Caco-2 (cell line): ENCODE measurements around the gene ACAA2. TPM values are rescaled to one million over a fixed set of nuclear protein-coding genes. Genes with fewer than 3 reads are reported as not detected.
A peak's percentile ranks its signal among the peaks of the same experiment; 100 is the strongest.

Source experiments
- BruUV-seq: library from RNA; stranded (reverse); fragments of 400-500 nt; replicated peaks from 2 replicates; lab custom pipeline; 2021; lab: Mats Ljungman, UMichigan
- CTCF ChIA-PET: fragments of 300-600 bp; sonication (Branson Sonifier 250); formaldehyde crosslinking; loops from one replicate; lab custom pipeline; 2022; ENCODE audit warnings: antibody characterized with exemption; lab: Charles Lee
- POLR2A ChIA-PET: fragments of 300-600 bp; sonication (Branson Sonifier 250); formaldehyde crosslinking; loops from one replicate; lab custom pipeline; 2022; ENCODE audit warnings: antibody characterized with exemption; lab: Charles Lee
- DNase-seq, 2 experiments: peaks; one replicate each; pipeline versions ENCODE4 v3.0.0 to v3.0.0-alpha.2; 2020 to 2022
- H3K27me3 ChIP-seq: replicated peaks from 2 replicates; pipeline ENCODE4 v1.6.0; 2011; ENCODE audit warnings: low read length; ENCODE audit not compliant: control insufficient read depth, insufficient read depth
- H3K36me3 ChIP-seq: 2 replicates; pipeline ENCODE4 v1.5.1; 2011; ENCODE audit warnings: low read length; ENCODE audit not compliant: control insufficient read depth, insufficient read depth
- H3K4me1 ChIP-seq: fragments of 250-450 bp; sonication (Bioruptor Pico); 2 replicates; pipeline ENCODE4 v1.5.1; 2020; ENCODE audit warnings: mild to moderate bottlenecking
- H3K4me3 ChIP-seq: 2 replicates; pipeline ENCODE4 v1.5.1; 2011; ENCODE audit warnings: low read depth, mild to moderate bottlenecking, control low read depth, low read length
- H3K9me3 ChIP-seq: fragments of 250-450 bp; sonication (Bioruptor Pico); 2 replicates; pipeline ENCODE4 v1.5.1; 2020; ENCODE audit warnings: mild to moderate bottlenecking, moderate library complexity
- H3K27ac Mint-ChIP-seq: one replicate; pipeline ENCODE4 v1.8.0; 2022; ENCODE audit warnings: mixed read lengths; ENCODE audit not compliant: unreplicated experiment
- H3K27me3 Mint-ChIP-seq: one replicate; pipeline ENCODE4 v1.8.0; 2022; ENCODE audit warnings: mixed read lengths; ENCODE audit not compliant: insufficient read depth, unreplicated experiment
- H3K36me3 Mint-ChIP-seq: one replicate; pipeline ENCODE4 v1.8.0; 2022; ENCODE audit warnings: mild to moderate bottlenecking, mixed read lengths; ENCODE audit not compliant: insufficient read depth, unreplicated experiment
- H3K4me1 Mint-ChIP-seq: one replicate; pipeline ENCODE4 v1.8.0; 2022; ENCODE audit warnings: low read depth, mixed read lengths; ENCODE audit not compliant: unreplicated experiment
- H3K4me3 Mint-ChIP-seq: one replicate; pipeline ENCODE4 v1.8.0; 2022; ENCODE audit warnings: mild to moderate bottlenecking, moderate library complexity, mixed read lengths; ENCODE audit not compliant: unreplicated experiment
- H3K9me3 Mint-ChIP-seq: one replicate; pipeline ENCODE4 v1.8.0; 2022; ENCODE audit warnings: mixed read lengths; ENCODE audit not compliant: unreplicated experiment
- intact Hi-C: fragments of 100-400 bp; cut with micrococcal nuclease; formaldehyde crosslinking; loops from one replicate; pipeline ENCODE4 v1.10.0; 2022; ENCODE audit not compliant: unreplicated experiment
- total RNA-seq: library from RNA; stranded (reverse); gene quantifications from 2 replicates; pipeline ENCODE4 v1.2.3, GENCODE V29; 2022
- TF ChIP-seq, protein P1 (sequence below), 2 experiments: fragments of 200-600 bp in 1 of 2; IDR thresholded peaks; 1 replicate in 1 of 2; 2 replicates in 1 of 2; pipeline versions ENCODE4 v1.5.1 to v1.8.0; 2011 to 2022; ENCODE audit warnings: antibody characterized with exemption in 1 of 2, control low read depth in 1 of 2, inconsistent platforms in 1 of 2, low read depth in 1 of 2, low read length in 1 of 2, mild to moderate bottlenecking in 1 of 2, moderate library complexity in 1 of 2; ENCODE audit not compliant: insufficient read depth in 1 of 2, severe bottlenecking in 1 of 2, unreplicated experiment in 1 of 2

ACAA2 gene
- total RNA-seq, 1 experiment from 2014 or later, result 207 TPM

GRCh38 chr18:49851624-49852023 is 38.3 kb upstream of the ACAA2 start:
- Histone ChIP-seq H3K36me3 (no peaks in the 10 kb centered on the region), H3K4me1 (no peaks in the 10 kb centered on the region), H3K27me3 (no peaks in the 10 kb centered on the region), H3K9me3 (no peaks in the 10 kb centered on the region), H3K4me3 (no peak overlapping the region)
- Mint-ChIP-seq H3K36me3 (peaks cover 20% of the 10 kb centered on the region), H3K9me3 (no peaks in the 10 kb centered on the region), H3K27me3 (no peaks in the 10 kb centered on the region), H3K27ac (no peak overlapping the region), H3K4me1 (peaks cover 5% of the 10 kb centered on the region), H3K4me3 (no peak overlapping the region)
- DNase-seq, result no peak
- TF ChIP-seq, protein P1, sequence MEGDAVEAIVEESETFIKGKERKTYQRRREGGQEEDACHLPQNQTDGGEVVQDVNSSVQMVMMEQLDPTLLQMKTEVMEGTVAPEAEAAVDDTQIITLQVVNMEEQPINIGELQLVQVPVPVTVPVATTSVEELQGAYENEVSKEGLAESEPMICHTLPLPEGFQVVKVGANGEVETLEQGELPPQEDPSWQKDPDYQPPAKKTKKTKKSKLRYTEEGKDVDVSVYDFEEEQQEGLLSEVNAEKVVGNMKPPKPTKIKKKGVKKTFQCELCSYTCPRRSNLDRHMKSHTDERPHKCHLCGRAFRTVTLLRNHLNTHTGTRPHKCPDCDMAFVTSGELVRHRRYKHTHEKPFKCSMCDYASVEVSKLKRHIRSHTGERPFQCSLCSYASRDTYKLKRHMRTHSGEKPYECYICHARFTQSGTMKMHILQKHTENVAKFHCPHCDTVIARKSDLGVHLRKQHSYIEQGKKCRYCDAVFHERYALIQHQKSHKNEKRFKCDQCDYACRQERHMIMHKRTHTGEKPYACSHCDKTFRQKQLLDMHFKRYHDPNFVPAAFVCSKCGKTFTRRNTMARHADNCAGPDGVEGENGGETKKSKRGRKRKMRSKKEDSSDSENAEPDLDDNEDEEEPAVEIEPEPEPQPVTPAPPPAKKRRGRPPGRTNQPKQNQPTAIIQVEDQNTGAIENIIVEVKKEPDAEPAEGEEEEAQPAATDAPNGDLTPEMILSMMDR (IDR thresholded peaks at IDR 0.05; ENCODE audit: insufficient read depth in 1 of 2, low read depth in 1 of 2, low read length in 1 of 2, severe bottlenecking in 1 of 2, unreplicated experiment in 1 of 2), result no peak
- POLR2A ChIA-PET, result no interaction called here
- intact Hi-C loops, result no loop called here
- CTCF ChIA-PET, result no interaction called here
- no TSS peak for BruUV-seq

GRCh38 chr18:49850636-49851035 is 37.3 kb upstream of the ACAA2 start:
- Histone ChIP-seq H3K4me1 (no peaks in the 10 kb centered on the region), H3K36me3 (no peaks in the 10 kb centered on the region), H3K27me3 (no peaks in the 10 kb centered on the region), H3K4me3 (no peak overlapping the region), H3K9me3 (no peaks in the 10 kb centered on the region)
- no peak for DNase-seq
- intact Hi-C loops, result no loop called here
- peaks cover 20% of the 10 kb centered on the region for H3K36me3 Mint-ChIP-seq
- no peaks in the 10 kb centered on the region for H3K27me3 Mint-ChIP-seq
- H3K27ac Mint-ChIP-seq, result no peak overlapping the region
- no peak overlapping the region for H3K4me3 Mint-ChIP-seq
- CTCF ChIA-PET, result no interaction called here
- no TSS peak for BruUV-seq
- TF ChIP-seq, protein P1 (IDR thresholded peaks at IDR 0.05; ENCODE audit: insufficient read depth in 1 of 2, low read depth in 1 of 2, low read length in 1 of 2, severe bottlenecking in 1 of 2, unreplicated experiment in 1 of 2), result no peak
- POLR2A ChIA-PET, result no interaction called here
- H3K4me1 Mint-ChIP-seq, result peaks cover 5% of the 10 kb centered on the region
- no peaks in the 10 kb centered on the region for H3K9me3 Mint-ChIP-seq

GRCh38 chr18:49849331-49850217 is 36.2 kb upstream of the ACAA2 start:
- DNase-seq, result peak; percentile 49 to 73
- intact Hi-C loops, result no loop called here
- peak overlapping the region; percentile 46 for H3K4me3 Mint-ChIP-seq
- CTCF ChIA-PET, result interaction anchor here (1.3 kb wide), 1 partner anchor 9 kb away, joined by 5 read pairs; no protein-coding TSS in a partner anchor
- H3K27ac Mint-ChIP-seq, result peak overlapping the region; percentile 39
- no peaks in the 10 kb centered on the region for H3K9me3 ChIP-seq
- no peak overlapping the region for H3K4me3 ChIP-seq
- no peaks in the 10 kb centered on the region for H3K9me3 Mint-ChIP-seq
- POLR2A ChIA-PET, result no interaction called here
- TF ChIP-seq, protein P1 (IDR thresholded peaks at IDR 0.05; ENCODE audit: insufficient read depth in 1 of 2, low read depth in 1 of 2, low read length in 1 of 2, severe bottlenecking in 1 of 2, unreplicated experiment in 1 of 2), result no peak
- H3K4me1 Mint-ChIP-seq, result peaks cover 3% of the 10 kb centered on the region
- no peaks in the 10 kb centered on the region for H3K36me3 ChIP-seq
- H3K27me3 Mint-ChIP-seq, result no peaks in the 10 kb centered on the region
- BruUV-seq, result TSS peak; percentile 50
- H3K4me1 ChIP-seq, result no peaks in the 10 kb centered on the region
- H3K36me3 Mint-ChIP-seq, result peaks cover 20% of the 10 kb centered on the region
- H3K27me3 ChIP-seq, result no peaks in the 10 kb centered on the region
